NCI-H2081 treated with DMSO at 0.1 percent for 48 hours (cell line): Measurements from ENCODE around the gene PLCD3.

Source experiments
- DNase-seq: peaks from one replicate; lab custom pipeline; 2025; lab: John Stamatoyannopoulos, UW

PLCD3 gene

GRCh38 chr17:45116434-45117016 is 15.8 kb downstream of the PLCD3 start:
- no peak for DNase-seq

DNA sequence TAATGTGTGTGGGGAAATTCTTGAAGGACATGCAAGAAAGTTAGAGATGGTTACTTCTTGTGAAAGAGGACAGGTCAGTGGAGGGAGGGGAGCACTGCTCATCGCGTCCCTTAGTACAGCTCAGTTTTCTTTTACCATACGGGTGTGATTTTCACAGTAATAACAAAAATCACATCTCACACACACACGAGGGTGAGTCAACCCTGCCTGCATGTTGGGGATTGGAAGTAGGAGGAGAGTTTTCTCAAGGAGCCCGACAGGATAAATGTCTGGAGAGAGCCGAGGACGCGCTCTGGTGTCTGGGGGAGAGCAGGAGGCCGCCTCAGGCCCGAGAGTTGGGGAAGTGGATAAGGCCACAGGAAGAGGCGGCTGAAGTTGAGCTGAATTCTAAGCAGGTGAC is 16.4 kb downstream of the PLCD3 start:
- DNase-seq, result no peak

- no peak for DNase-seq
Measured at GRCh38 chr17:45115015-45115625, 17.2 kb downstream of the PLCD3 start.

- DNase-seq, result no peak
Measured at GRCh38 chr17:45114117-45114932, 18.0 kb downstream of the PLCD3 start.

- DNase-seq, result no peak
Measured at GRCh38 chr17:45113424-45113754, 18.9 kb downstream of the PLCD3 start.

GRCh38 chr17:45112559-45113423 is 19.5 kb downstream of the PLCD3 start:
- DNase-seq, result no peak

- no peak for DNase-seq
Measured at GRCh38 chr17:45111850-45112249, 20.5 kb downstream of the PLCD3 start.

DNA sequence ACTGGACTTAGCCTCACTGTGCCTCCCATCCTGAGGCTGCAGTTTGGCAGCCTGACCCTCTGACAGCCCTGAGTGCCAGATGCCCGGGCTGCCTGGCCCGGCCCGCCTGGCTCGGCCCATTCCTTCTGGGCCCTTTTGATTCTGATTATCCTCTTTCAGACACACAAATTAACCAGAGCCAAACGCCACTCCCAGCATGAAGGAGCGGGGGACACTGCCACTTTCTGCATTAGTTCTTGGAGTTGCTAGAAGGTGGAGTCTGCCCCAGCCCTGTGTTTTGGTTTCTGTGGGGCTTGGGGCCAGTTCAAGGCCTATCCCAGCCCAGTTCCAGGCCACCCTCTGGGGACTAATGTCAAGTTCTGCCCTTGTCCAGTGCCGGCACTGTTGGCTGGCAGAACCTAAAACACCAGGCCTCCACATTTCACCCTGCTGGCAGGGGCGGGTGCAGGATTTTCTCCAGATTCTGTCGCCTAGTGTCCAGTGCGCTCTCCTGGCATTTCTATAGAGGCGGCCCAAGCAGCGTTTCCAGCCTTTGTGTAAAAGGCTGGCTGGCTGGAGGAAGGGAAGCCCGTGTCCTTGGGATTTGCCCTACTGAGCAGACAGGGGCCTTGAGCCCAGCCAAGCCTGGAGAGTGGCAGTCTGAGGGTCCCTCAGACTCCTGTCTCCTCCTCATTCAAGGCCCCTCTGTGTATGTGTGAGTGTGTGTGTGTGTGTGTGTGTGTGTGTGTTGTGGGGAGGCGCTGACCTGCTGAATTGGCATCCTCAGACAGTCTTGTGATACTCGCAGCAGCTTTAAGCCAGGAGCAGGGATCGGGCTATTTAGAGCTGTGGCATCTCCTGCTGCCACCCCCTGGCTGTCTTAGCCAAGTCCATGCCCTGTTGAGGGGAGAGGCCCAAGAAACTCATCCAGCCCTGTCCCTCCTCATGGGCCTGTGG is 21.4 kb downstream of the PLCD3 start:
- no peak for DNase-seq

GRCh38 chr17:45108595-45109521 is 23.5 kb downstream of the PLCD3 start:
- no peak for DNase-seq

- no peak for DNase-seq
Measured at GRCh38 chr17:45108051-45108450, 24.3 kb downstream of the PLCD3 start.

GRCh38 chr17:45107293-45108010 is 24.9 kb downstream of the PLCD3 start:
- DNase-seq, result no peak

- DNase-seq, result no peak
Measured at GRCh38 chr17:45106582-45106981, 25.7 kb downstream of the PLCD3 start.

DNA sequence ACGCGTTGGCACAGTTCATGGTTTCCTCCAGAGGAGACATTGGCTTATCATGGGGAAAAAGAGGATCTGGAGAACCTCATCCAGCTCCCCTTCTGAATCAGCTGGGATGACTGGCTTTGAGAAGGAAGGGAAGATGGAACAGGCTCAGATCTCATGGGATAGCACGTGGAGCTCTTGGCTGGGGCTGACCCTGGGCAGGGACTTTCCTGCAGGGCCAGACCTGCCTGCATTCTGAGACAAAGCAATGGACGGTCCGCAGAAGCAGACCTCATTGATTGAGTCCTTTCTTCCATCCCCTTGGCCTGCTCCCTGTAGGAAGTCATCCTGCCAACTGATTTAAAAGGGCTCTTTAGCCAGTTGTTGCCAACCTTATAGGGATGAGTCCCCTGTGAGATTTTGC is 26.2 kb downstream of the PLCD3 start:
- DNase-seq, result no peak

DNA sequence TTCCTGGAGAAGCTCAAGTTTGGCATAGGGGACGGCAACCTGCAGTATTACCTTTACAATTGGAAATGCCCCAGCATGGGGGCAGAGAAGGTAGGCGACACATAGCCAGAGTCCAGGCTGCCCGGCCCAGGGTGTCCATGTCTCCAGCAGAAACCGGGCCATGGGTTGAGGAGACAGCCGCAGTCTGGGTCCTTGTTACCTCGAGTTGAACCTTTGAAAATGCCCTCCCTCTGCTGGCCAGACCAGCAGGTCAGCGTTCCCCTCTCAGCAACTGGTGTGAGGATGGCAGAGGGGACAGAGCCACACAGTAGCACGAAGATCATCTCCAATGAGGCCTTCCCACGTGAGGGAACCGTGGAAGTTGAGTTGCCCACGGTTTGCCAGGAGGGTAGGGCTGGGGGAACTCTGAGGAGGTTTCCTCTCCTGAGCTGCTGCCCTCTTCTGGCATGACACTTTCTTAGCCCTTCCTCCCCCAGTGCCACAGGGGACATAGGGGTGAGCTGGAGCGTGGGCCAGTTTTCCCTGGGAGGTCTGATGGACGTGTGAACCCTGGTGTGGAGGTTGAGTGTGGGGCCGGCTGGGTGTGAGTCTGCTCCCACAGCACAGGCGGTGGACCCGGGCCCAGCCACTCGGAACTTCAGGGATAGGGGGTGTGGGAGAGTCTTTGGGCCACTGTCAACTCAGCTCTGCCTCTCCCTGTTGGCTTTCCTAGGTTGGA is 27.2 kb downstream of the PLCD3 start:
- no peak for DNase-seq

- no peak for DNase-seq
Measured at GRCh38 chr17:45104497-45104896, 27.8 kb downstream of the PLCD3 start.

- no peak for DNase-seq
Measured at GRCh38 chr17:45104029-45104428, 28.3 kb downstream of the PLCD3 start.

- no peak for DNase-seq
Measured at GRCh38 chr17:45103269-45103795, 29.0 kb downstream of the PLCD3 start.

GRCh38 chr17:45102856-45103255 is 29.5 kb downstream of the PLCD3 start:
- no peak for DNase-seq
